ENCODE results near the gene CRIM1. TPM values are rescaled to one million over a fixed set of nuclear protein-coding genes. Genes with fewer than 3 reads are reported as not detected.

The CRIM1 gene
- total RNA-seq, 1 donor from 2014 or later = 30.3 TPM

- TF ChIP-seq, protein P1, sequence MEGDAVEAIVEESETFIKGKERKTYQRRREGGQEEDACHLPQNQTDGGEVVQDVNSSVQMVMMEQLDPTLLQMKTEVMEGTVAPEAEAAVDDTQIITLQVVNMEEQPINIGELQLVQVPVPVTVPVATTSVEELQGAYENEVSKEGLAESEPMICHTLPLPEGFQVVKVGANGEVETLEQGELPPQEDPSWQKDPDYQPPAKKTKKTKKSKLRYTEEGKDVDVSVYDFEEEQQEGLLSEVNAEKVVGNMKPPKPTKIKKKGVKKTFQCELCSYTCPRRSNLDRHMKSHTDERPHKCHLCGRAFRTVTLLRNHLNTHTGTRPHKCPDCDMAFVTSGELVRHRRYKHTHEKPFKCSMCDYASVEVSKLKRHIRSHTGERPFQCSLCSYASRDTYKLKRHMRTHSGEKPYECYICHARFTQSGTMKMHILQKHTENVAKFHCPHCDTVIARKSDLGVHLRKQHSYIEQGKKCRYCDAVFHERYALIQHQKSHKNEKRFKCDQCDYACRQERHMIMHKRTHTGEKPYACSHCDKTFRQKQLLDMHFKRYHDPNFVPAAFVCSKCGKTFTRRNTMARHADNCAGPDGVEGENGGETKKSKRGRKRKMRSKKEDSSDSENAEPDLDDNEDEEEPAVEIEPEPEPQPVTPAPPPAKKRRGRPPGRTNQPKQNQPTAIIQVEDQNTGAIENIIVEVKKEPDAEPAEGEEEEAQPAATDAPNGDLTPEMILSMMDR (conservative IDR thresholded peaks at IDR 0.05) = no peak
- no peak for DNase-seq (ENCODE audit: extremely low spot score, unreplicated experiment)
- no peaks in the 10 kb centered on the region for H3K9me3 Mint-ChIP-seq
- no peaks in the 10 kb centered on the region for H3K36me3 Mint-ChIP-seq
- H3K27me3 Mint-ChIP-seq = peaks cover 7% of the 10 kb centered on the region
- H3K4me3 Mint-ChIP-seq = no peak overlapping the region
- peaks cover 14% of the 10 kb centered on the region for H3K4me1 Mint-ChIP-seq (ENCODE audit: unreplicated experiment)
- H3K27ac Mint-ChIP-seq = no peak overlapping the region
These were observed 2.9 kb upstream of the CRIM1 start for GRCh38 chr2:36352701-36353100.

- TF ChIP-seq, protein P1 (conservative IDR thresholded peaks at IDR 0.05) = no peak
- H3K27ac Mint-ChIP-seq = peak overlapping the region; percentile 29
- no peaks in the 10 kb centered on the region for H3K9me3 Mint-ChIP-seq
- DNase-seq (ENCODE audit: extremely low spot score, unreplicated experiment) = no peak
- H3K4me1 Mint-ChIP-seq (ENCODE audit: unreplicated experiment) = peaks cover 35% of the 10 kb centered on the region
- H3K36me3 Mint-ChIP-seq = no peaks in the 10 kb centered on the region
- peak overlapping the region; percentile 89 for H3K4me3 Mint-ChIP-seq
- peaks cover 7% of the 10 kb centered on the region for H3K27me3 Mint-ChIP-seq
These were observed 797 bp upstream of the CRIM1 start for GRCh38 chr2:36354811-36355150.

GRCh38 chr2:36355890-36356297 lies 316 bp downstream of the CRIM1 start:
- Mint-ChIP-seq H3K36me3 (no peaks in the 10 kb centered on the region), H3K9me3 (no peaks in the 10 kb centered on the region), H3K27me3 (peaks cover 7% of the 10 kb centered on the region), H3K4me3 (peak overlapping the region; percentile 74), H3K4me1 (ENCODE audit: unreplicated experiment) (peaks cover 46% of the 10 kb centered on the region), H3K27ac (no peak overlapping the region)
- DNase-seq (ENCODE audit: extremely low spot score, unreplicated experiment) = no peak
- TF ChIP-seq, protein P1 (conservative IDR thresholded peaks at IDR 0.05) = no peak

DNA sequence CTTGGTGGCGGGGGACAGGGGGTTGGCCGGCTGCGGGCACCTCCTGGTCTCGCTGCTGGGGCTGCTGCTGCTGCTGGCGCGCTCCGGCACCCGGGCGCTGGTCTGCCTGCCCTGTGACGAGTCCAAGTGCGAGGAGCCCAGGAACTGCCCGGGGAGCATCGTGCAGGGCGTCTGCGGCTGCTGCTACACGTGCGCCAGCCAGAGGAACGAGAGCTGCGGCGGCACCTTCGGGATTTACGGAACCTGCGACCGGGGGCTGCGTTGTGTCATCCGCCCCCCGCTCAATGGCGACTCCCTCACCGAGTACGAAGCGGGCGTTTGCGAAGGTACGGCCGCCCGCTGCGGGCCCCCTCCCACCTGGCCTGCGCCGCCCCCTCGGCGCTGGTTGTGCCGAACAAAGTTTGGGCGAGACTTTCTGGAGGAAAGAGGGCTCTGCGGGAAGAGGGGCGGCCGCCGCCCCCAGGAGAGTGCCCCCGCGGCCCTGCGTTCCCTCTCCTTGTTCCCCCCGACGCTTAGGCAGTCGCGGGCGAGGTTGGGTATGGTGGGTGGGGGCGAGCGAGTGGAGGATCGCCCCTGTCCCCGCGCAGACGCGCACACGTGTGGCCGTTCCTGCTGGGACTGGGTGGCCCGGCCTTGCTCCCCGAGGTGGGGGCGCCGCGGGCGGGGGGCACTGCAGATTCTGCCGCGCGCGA lies 866 bp downstream of the CRIM1 start:
- Mint-ChIP-seq H3K27ac (peak overlapping the region; percentile 92), H3K36me3 (no peaks in the 10 kb centered on the region), H3K4me1 (ENCODE audit: unreplicated experiment) (peaks cover 52% of the 10 kb centered on the region), H3K9me3 (no peaks in the 10 kb centered on the region), H3K27me3 (peaks cover 7% of the 10 kb centered on the region), H3K4me3 (peak overlapping the region; percentile 94)
- peak; percentile 77 for DNase-seq (ENCODE audit: extremely low spot score, unreplicated experiment)
- TF ChIP-seq, protein P1 (conservative IDR thresholded peaks at IDR 0.05) = no peak

DNA sequence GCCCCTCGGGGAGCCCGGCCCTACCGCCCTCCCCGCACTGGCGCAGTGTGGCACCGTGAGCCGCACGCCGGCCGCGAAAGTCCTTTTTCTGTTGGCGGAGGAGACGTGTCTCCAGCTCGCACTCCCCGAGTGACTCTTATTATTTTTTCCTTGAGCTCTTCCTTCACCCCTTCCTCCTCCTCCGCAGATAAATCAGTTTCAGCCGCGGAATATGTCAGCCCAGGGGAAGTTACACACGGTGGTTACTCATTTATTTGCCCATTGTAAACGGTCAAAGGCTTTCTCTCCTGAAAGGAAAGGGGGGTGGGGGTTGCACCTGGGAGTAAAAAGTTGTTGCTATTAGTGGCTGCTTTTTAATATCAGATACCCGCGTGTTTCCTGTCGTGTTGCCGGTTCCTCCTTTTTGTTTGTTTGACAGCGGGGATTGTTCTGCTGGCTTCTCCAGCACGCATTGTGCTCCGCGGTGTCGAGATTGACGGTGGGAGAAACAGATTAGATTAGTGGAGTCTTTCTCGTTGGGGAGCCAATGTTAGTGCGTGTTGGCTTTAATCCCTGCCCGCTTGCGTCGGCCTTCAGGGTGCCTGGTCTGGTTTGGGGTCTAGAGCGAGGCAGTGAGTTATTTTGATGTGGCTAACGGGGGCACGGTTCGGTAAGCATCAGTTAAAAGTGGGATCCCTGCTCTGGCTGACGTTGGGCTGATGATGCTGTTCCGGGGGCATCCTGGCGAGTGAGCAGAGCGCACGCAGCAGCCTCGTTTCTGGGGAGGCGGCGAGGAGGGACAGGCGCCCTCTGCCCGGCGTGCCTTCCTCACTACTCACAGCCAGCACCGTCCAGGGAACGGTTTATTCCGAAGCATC lies 1.6 kb downstream of the CRIM1 start:
- peak overlapping the region; percentile 94 for H3K4me3 Mint-ChIP-seq
- DNase-seq (ENCODE audit: extremely low spot score, unreplicated experiment) = no peak
- peaks cover 7% of the 10 kb centered on the region for H3K27me3 Mint-ChIP-seq
- TF ChIP-seq, protein P1 (conservative IDR thresholded peaks at IDR 0.05) = no peak
- H3K9me3 Mint-ChIP-seq = no peaks in the 10 kb centered on the region
- H3K36me3 Mint-ChIP-seq = no peaks in the 10 kb centered on the region
- H3K4me1 Mint-ChIP-seq (ENCODE audit: unreplicated experiment) = peaks cover 59% of the 10 kb centered on the region
- H3K27ac Mint-ChIP-seq = peak overlapping the region; percentile 92

All from type B pancreatic cell (in vitro differentiated cells).